Measurements from ENCODE around the gene KRT16. TPM values are rescaled to one million over a fixed set of nuclear protein-coding genes. Genes with fewer than 3 reads are reported as not detected.
"Not testable (repeated sequence)": the region's sequence is repeated elsewhere in the genome, so short reads cannot be mapped to it uniquely, and the experiment has no call there.

The KRT16 gene
- total RNA-seq, 1 donor from 2014 or later: 52.3 TPM

DNA sequence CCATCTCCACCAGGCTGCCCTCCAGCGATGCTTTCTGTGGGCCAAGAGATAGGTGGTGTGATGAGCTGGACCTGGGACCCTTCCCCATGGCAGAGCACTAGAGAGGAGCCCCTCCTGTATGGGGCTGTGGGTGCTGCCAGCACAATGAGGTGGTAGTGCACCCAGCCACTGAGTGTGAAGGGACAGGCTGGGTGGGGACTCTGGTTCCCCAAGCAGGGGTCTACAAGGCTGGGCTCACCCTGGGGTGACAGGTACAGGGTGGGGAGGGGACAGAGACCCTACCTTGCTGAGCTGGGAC, 15.5 kb upstream of the KRT16 start:
- DNase-seq: not testable (repeated sequence)

DNA sequence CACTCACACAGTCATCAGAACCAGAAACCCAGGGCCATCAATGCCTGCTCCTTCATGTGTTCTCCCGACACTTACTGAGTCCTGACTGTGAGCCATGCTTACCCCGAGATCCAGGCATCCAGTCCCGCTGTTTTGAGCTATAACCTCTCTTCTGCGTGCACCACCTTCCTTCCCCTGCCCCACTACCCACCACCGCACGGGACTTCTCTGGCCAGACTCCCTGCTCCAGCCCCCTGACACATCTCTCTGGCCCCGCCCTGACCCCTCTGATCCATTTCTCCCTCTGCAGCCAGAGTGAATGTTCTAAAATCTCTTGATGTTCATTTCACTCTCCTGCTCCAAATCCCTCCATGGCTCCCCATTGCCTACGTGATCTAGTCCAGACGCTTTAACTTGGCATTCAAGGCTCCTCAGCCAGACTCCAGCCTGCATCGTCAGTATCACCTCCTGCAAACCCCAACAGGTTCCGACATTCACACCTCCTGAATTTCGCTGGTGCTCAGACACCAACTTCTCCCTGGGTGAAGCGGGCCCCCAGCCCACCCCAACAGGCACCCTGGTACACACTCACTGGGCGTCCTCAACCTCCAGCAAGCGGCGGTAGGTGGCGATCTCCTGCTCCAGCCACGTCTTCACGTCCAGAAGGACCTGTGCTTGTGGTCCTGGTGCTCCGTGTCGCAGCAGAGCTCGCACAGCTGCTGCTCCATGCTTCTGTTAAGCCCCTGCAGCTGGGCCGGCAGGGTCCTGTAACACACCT, 14.9 kb upstream of the KRT16 start:
- DNase-seq: no peak

DNA sequence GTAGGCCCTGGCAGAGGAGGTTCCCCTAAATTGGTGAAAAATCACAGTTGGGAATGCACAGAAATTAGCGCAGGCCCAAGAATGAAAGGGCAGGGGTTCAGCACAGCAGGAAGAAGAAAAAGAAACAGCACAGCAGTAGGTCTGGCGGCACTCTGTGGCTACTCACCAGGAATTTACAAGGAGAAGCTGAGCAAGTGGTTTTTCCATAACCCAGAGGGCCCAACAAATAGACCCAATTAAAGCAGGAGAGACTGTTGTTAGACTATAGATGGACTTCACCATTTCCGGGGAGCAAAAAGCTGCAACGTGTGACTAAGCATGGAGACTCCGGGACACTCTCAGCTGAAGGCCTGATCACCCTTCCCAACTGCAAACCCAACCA, 14.3 kb upstream of the KRT16 start:
- DNase-seq: not testable (repeated sequence)

DNA sequence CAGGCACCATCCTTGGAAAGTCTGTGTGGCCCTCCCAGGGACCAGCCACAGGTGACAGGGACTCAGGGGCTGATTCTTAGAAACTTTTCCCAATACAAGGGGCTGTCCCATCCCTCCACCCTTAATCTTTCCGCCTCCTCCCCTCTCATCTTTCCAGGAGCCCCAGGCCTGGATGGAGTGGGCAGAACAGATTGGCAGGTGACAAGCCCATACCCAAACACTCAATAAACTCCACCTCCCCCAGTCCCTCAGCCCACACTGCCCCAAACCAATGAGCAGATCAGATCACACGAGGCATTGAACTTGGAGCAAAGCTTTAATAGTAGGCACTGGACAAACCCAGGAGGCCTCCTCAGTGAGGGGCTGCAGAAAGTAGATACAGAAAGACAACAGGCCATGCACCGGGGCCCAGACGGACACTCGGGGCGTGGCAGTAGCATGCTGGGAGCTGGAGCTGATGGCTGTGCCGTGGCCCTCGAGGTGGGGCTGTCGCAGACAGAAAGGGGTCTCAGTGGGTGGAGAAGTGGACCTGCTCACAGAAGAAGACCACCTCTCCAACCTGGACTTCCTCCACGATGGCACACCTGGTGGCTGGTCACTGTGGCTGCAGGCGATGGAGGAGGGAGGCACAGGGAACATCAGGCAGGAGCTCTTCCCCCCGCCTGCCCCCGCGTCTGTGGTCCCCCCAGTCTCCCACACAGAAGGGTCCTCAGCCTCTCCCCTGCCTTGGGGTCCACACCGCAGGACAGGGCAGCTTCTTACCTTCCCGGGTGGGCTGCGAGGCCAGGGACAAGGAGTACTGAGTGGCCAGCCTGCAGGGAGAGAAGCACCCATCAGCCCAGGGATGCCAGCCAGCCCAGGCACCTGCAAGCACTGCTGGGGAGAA, 13.7 kb upstream of the KRT16 start:
- not testable (repeated sequence) for DNase-seq

DNA sequence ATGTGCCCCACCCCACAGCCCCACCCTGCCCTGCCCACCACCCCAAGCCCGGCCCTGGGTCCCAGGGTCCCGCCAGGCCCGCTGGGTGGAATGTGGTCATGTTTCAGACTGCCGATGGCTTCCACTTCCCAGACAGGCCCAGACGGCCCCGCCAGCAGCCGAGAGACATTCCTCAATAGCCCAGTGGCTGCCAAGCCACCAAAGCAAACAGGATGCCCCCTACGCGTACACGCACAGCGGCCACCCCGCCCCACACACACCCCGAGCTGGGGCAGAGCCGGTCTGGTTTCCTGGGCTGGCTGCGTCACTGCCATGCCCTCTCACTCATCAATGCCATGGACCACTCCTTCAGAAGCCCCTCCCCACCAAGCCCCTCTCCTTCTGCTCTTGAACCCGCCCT, 13.0 kb upstream of the KRT16 start:
- DNase-seq: no peak

DNA sequence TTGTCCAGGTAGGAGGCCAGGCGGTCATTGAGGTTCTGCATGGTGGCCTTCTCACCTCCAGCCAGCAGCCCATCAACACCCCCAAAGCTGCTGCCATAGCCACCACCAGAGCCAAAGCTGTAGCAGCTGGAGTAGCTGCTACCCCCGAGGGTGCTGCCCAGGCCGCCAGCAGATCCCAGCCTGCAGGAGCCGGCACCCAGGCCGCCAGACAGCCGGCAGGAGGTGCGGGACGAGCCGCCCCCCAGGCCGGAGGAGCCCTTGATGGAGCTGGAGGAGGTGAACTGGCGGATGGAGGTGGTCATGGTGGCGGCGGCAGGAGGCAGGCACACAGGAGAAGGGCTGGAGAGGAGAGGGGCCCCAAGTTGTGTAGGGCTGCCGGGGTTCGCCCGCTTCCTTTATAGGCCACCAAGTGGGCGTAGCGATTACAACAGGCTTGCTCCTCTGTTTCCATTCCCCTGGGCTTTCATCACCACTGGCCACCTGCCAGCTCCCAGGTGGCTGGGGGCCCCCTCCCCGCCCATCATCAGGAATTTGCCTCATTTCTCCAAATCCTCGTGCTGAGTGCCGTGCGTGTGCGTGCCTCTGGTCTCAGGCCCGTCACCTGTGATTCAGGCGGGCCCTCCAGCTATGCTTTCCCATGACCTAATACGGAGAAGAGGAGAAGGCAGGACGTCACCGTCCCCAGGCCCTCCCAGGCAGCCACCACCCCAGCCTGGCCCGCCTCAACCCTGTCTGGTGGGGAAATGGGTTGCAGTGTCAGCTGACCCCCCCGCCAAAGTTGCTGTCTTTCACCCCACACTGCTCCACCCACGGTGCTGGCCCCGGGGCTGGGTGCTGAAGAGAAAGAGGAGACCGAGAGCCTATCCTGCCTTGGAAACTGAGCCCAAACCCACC, 11.9 kb upstream of the KRT16 start, which contains the start of gene KRT17:
TSS of gene KRT17 (minus strand) at position 368 of the 894 bp plus-strand sequence. CDS start at position 302, 66 bp downstream.
- peak; percentile 79 for DNase-seq

DNA sequence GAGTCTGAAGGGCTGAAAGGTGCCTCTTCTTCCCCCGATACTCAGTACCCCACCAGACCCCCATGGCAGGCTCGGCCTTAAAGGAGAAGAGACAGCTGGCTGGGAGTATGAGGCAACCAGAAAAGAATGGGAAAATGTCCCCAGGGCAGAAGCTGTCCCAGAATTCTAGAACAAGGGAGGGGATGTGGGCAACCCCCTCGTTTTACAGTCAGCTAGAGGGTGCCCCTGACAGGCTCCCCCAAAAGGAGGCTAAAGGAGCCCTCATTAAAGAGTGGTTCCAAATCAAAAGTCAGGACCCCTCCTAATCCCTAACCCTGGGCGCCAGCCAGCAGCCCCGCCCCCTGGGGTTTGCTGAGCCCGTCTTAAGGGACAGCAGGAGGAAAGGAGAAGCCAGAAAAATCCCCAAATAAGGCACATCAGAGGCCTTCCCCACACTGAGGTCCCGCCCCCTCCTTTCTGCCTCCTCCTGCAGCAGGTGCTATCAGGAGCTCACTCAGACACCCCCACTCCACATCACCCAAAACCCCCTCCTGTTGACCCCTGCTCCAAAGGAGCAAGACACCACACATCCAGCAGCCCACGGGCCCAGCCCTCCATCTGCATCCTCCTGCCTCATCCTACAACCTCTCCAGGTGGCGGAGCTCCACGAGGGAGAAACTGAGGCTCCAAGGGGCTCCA, 10.8 kb upstream of the KRT16 start:
- not testable (repeated sequence) for DNase-seq

DNA sequence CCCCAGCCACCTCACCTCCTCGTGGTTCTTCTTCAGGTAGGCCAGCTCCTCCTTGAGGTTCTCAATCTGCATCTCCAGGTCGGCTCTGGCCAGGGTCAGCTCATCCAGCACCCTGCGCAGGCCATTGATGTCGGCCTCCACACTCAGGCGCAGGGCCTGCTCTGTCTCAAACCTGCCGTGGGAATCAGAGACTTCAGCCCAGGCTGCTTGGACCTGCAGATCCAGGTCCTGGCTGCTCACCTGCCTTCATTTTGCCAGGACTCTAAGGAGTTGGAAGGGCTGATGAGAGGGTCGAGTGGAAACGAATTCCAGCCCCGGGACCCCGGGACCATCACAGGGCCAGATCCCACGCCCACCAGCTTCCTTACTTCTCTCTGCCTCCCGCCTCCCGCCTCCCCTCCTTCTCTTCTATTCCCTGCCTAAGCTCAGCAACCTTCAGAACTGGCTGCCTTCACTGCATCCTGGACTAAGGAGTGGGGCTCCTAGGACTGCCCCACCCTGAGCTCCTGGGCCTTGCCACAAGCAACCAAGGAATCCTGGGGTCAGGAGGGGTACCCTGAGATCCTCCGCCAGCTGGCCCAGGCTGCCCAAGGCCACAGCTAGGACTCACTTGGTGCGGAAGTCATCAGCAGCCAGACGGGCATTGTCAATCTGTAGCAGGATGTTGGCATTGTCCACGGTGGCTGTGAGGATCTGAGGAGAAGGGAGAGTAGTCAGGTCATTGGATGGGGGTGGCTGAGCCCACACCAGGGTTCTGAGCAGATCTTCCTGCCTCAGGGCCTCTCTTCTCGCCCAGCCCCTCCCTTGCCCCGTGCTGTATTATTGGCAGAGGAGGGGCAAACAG, 10.0 kb upstream of the KRT16 start:
- DNase-seq: not testable (repeated sequence)

DNA sequence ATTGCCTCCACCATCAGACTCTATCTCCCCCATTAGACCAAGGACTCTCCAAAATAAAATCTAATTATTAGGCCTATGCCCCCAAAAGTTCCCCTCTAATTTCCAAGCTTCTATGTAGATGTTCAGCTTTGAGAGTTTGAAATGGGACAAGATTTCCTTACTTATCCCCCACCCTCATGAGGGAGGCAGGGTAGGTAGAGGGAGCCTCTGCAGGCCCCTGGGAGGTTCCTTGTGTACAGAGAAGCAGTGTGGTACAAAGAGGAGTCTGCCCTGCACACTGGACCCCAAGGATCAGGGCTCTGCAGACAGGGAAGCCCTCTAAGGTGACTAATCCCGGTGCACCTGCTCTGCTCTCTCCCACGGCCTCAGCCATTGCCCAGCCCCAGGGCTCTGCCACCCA, 9.3 kb upstream of the KRT16 start:
- no peak for DNase-seq

DNA sequence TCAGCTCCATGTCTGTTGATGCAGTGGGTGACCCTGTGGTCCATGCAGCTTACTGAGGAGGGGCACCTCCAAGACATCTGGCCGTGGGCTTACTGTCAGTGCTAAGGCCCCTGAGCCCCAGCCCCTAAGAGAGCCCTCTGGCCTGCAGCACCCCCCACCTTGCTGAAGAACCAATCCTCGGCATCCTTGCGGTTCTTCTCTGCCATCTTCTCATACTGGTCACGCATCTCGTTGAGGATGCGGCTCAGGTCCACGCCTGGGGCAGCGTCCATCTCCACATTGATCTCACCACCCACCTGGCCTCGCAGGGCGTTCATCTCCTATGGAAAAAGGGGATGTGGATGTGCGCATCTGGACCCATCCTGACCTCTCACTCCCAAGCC, 8.9 kb upstream of the KRT16 start:
- not testable (repeated sequence) for DNase-seq

DNA sequence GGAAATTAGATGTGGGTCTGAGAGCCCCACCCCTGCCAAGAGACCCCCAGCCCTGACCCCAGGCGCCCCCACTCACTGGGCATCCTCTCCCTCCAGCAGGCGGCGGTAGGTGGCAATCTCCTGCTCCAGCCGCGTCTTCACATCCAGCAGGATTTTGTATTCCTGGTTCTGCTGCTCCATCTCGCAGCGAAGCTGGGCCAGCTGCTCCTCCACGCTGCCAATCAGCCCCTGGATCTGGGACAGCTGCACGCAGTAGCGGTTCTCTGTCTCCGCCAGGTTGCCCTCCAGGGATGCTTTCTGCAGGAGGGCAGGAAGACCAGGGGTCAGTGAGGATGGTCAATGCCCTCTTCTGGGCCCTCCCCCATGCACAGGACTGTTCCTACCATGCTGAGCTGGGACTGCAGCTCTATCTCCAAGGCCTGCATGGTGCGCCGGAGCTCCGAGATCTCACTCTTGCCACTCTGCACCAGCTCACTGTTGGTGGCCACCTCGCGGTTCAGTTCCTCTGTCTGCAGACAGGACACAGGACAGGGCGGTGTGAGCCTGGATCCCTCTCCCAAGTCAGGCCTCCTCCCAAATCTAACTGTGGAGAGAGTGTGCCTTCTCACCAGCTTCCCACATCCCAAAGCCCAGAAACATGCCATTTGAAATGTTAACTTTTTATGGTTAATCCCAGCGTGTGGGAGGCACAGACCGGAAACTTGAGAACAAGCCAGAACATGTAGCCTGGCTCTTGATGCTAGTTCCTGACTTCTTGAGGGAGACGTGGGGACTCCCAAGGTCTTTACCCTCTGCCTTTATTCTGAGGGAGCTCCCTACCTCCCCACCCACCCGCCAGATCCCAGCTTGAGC, 8.2 kb upstream of the KRT16 start:
- DNase-seq: no peak

DNA sequence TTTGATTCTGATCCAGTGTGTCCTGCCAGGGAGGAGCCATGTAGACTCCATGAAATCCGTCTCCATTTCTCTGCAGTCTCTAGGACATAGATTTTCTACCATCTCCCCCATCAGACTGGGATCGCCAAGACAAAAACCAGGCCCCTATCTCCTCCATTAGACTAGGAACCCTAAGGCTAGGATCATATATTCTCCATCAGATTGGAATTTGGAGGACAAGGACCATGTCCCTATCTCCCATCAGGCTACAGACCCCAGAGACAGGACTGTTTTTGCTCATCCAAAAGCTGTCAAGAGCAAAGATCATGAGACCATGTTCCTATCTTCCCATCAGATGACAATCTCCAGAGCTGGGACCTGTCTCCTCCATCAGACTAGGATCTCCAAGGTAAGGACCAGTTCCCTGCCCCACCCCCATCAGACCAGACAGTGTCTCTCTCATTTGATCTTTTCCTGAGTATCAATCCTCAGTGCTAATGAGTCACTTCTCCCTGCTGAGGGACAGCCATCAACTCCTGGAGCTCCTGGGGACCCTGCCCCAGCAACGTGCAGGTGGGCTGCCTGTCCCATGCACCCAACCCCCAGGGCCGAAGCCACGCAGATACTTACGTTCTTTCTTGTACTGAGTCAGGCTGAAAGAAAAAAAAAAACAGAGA, 7.5 kb upstream of the KRT16 start:
- not testable (repeated sequence) for DNase-seq

DNA sequence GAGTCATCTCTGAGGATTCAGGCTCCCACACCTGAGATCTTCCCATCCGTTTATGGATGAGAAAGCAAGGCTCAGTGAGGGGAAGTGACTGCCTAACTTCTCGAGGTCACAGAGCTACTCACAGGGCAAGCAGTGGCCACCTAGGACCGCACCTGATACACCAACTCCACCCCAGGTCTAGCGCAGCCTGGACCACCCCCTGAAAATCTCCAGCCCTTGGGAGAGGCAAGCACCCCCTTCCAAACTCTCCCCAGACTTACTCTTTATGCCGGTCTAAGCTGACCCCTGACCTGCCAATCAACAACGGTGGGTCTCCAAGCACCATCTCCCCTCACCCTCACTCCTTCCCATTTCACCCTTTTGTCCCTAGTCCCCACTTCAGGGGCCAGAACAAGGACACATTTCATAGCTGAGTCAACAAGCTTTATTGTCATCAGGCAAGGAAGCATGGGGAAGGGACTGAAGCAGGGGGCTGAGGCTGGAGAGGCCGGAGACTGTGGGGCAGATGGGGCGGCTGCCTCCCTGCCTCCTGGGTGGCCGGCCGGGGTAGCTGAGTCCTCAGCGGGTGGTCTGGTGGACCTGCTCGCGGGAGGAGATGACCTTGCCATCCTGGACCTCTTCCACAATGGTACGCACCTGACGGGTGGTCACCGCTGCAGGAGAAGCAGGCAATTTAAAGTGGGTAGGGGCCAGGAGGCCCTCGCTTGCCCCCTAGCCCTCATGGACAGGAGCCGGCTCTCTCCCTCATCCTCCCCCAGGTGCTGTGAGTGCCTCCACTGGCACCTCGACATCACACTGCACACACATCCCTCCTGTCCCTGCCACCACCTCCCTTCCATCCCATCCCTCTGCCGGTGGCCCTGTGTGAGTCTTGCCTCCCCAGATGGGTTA, 6.7 kb upstream of the KRT16 start:
- no peak for DNase-seq

DNA sequence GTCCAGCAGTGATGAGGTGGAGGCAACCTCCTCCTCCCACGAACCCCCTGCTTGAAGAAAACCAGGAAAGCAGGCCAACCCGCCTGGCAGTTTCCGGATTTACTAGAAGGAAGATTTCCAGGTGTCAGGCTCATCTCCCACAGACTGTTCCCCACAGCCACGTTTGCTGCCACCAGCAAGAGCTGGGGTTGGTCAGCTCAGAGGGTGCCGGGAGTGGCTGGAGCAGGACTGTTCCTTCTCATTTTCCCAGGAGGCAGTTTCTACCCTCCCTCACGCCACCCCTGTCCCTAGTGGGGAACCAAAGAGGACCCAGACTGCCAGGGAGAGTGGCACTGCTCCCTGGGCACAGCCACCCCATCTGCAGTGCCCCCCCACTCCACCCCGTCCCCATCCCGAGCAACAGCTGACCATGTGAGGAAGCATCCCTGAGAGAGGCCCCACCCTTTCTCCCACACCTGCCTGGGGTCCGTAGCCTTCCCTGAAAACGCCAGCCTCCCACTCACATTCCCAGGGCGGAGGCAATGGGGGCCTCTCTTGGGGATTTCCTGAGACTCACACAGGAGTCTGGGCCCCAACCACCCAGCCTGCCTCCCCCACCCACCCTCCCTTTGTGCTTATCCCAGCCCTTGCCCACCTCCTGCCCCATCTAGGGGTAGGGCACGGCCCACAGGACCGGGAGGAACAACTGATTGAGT, 5.9 kb upstream of the KRT16 start:
- no peak for DNase-seq

DNA sequence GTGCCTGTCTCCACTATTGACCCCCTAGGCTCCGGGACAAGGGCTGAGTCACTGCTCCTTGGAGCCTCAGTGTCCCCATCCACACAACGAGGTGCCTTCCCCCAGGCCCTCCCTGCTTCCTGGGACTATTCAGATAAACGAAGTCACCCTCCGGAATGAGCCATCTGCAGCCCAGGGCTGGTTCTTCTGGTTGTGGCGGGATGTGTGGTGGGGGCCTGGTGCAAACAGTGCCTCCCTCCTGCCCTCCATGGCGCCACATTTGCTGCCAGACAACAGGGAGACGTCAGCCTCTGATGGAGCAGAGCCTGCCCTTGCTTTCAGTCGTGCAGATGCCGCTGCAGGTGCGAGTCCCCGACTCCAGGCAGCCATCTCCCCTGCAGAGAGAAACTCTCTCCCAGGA, 5.1 kb upstream of the KRT16 start:
- DNase-seq: no peak

DNA sequence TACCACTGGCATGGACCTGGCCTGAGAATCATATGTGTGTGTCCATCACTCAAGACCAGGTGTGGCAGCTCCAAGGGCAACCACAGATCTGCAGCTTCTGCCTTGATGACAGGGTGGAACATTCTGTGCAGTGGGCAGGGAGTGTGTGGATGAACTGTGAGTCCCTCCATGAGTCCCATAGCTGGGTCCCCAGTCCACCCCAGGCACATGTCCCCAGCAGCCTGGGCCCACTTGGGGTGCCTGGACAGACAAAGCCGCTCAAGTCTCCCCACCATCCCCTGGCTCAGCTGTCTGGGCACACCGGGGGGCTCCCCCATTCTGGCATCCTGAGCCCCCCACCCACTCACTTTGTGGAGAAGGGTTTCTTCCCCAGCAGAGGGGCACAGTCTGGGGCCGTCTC, 4.6 kb upstream of the KRT16 start:
- DNase-seq: no peak

DNA sequence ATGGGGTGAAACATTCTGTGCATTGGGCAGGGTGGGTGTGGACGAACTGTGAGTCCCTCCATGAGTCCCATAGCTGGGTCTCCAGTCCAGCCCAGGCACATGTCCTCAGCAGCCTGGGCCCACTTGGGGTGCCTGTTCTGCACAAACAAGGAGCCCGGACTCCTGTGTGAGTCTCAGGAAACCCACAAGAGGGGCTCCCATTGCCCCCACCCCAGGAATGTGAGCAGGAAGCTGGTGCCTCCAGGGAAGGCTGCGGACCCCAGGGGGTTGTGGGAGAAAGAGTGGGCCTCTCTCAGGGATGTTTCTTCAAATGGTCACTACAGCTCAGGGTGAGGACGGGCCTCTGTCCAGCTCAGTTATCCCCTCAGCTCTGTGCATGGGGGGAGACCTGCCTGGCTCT, 3.9 kb upstream of the KRT16 start:
- not testable (repeated sequence) for DNase-seq

DNA sequence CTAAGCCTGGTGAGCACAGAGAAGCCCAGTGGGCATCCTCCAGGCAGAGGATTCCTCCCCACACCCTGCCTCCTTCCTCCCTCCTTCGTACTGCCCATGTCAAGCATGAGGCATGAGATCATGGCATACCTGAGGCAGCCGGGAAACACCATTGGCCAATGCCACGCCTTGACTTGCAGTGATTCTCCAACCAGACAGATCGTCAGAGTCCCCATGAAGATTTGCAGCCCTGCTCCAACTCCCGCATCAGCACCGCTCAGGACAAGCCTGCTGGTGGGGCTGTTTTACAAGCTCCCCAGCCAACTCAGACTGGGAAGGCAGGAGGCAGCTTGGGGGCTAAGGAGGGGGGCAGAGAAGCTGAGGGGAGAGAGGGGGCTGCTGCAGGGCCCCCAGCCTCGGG, 2.9 kb upstream of the KRT16 start:
- DNase-seq: no peak
